HG02623 (cell line): Measurements from ENCODE around the gene REEP1.

Experiments used
- ATAC-seq: cut with Tn5 transposase; IDR thresholded peaks from one replicate; pipeline ENCODE4 v1.9.1; 2021; ENCODE audit warnings: moderate library complexity; ENCODE audit not compliant: unreplicated experiment

Gene REEP1

DNA sequence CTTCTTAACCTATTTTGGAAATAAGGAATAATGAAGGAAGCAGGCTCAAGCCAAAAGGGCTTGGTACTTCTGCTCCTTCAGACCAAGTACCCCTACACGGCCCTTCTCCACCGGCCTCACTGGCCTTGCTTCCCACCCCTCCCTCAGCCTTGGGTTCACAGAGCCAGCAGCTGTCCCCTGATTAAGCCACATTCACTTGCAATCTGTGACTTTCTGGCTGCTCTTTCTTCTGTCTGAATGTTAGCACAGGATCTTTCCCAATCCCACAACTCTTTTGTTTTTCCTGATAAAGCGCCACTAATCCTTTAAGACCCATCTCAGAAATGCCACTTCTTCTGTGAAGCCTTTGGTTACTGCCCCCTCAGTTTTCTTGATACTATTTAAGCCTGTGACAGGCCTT lies 52.4 kb downstream of the REEP1 start:
- ATAC-seq: no peak

DNA sequence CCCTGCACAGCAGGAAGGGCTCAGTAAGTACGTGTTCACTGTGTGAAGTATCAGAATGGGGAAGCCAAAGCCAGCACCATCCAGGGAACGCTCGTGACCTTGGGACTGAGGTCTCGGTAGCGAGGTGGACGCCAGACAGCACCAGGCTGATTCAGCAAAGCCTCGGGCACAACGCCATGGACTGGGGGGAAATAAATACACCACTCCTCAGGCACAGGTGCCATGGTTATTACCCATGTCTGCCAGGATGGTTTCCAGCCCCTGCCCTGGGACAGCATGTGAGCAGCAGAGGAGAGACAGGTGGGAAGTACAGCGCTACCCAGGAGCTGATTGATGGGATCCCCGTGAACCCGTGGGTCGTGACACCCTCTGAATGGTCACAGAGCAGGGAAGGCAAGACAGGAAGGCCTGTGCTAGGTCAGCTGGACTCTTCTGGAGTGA lies 53.0 kb downstream of the REEP1 start:
- no peak for ATAC-seq

DNA sequence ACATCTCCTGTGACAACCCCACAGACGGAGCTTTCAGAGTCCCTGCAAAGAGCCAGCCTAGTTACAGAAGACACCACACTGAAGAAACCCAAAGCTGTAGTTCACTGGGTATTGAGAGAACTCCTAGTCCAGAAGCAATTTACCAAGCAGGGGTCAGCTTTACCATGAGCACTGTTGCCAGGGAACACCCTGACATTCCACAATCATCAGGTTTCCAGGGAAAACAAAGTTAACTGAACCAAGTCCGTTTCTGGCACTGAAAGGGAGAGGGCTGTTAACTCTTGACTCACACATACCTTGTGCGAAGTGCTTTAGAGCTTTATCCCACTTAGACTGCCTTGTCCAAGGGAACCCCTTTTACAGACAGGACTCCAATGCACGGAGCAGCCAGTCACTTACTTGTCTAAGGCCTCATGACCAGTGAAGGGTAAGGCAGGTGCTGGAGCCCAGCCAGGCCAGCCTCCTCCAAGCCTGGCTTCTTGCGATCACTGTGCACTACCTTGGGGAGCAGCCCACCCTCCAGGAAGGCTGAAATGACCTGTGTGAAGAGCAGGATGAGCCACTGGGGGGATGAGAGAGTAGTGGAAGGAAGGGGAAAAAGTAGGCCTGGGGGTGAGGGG lies 53.9 kb downstream of the REEP1 start:
- no peak for ATAC-seq

DNA sequence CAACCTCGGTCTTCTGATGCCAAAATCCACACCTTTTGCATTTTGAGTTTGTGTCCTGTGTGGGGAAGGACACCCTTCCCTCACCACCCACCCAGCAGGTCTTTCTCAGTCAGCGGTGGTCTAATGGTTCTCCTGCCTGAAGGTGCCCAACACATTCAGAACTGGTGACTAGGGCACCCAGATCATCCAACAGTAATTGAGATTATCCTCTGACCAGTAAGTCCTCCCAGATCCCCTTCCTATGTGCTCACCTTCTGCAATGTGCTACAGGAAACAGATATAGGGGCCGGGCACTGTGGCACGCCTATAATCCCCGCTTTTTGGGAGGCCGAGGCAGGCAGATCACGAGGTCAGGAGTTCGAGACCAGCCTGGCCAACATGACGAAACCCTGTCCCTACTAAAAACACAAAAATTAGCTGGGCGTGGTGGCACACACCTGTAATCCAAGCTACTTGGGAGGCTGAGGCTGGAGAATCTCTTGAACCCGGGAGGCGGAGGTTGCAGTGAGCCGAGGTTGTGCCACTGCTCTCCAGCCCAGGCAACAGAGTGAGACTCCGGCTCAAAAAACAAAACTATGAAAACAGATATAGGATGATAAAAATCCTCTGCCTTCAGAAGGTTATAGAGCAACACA lies 56.2 kb downstream of the REEP1 start:
- no peak for ATAC-seq

DNA sequence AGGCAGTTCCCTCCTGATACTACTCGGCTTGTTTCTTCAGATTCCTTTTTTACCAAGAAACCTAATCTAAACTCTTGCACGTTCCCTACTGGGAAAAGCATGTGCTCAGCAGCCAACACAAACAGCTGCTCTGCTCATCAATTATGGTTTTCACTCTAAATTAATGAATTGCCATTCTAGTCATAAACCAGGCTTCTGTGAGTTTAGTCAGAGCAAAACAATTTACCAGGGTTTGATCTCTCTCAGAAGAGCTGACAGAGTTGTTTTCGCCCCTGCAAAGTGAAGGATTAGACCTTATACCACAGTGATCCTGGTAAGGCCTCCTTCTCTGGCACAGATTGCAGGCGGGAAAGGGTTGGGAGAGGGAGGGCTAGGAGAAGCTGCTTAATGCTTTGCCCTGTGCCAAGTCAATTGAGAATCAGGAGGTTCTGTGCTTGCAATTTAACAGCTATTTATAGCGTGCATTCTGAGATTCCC lies 57.2 kb downstream of the REEP1 start:
- ATAC-seq: no peak

DNA sequence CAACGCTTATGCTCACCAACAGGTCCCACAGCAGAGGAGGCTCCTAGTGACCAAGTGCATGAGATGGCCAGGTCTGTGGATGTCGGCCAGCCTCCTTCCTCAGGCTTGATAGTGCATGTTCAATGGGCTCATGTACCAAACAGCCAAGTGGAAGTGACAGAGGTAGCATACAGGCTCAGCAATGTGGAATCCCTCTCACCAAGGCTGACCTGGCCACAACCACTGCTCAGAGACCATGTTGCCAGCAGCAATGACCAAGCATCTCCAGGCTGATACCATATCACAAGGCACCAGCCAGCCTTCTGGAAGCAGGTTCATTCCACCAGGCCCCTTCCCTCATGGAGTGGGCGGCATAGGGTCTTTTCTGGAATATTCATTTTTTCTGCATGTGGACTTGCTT lies 61.5 kb downstream of the REEP1 start:
- no peak for ATAC-seq

DNA sequence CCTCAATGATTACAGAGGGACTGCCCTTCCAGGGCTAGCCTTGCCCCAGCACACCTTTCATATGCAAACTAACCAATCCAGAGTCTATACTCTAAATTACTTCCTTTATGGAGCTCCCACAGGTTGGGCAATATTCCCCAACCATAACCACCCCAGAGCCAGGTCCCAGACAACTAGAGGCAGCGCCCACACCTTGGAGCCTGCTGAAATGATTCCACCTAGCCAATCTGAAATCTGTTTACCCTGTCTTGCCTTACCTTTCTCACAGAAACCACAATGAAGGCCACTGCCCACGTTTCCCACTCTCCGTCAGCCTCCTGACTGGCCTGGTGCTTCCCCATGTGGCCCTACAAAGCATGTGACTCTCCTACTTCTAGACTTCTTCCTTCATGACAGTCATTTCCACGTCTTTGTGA lies 62.0 kb downstream of the REEP1 start:
- no peak for ATAC-seq

DNA sequence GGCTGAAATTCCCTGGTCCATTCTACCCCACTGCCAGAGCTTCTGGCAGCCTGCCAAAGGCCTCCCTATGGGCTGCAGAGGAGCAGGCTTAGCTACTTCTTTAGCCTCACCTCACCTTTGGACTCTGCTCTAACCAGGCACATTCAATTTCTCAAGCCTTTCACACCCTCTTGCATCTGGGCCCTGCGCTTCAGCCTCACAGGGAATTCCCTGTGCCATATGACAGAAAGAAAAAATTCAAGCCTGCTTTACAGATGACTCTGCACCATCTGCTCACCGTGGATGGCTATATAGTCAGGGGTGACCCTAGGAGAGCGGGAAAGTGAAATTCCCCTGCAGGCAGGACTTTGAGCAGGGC lies 62.5 kb downstream of the REEP1 start:
- ATAC-seq: no peak

DNA sequence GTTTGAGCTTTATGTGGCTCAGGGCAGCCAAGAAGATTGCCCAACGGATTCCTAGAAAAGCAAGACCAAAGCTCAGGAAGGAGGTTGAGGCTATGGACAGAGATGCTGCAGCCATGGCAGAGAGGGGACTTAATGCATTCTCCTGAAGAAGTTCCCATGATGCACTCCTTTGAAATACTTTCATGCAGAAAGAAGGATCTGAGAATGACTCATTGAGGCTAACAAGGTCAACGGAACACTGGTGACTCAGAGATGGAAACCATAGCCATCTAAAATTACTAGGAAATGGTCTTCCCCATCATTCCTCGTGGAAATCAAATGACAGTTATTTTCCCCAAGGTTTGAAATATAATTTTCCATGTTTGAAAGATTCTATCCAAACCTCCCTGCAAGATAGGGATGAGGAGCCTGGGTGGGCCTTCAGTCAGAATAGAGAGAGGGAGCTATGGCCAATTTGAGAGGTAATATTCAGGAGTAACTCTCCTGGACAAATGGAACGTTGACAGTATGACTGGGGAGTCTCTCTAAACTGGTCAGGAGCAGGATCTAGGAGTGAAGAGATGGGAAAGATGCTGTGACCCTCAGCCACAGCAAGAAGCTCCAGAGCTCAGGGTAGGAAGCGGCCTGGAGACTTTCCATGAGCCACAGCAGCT lies 63.0 kb downstream of the REEP1 start:
- no peak for ATAC-seq

DNA sequence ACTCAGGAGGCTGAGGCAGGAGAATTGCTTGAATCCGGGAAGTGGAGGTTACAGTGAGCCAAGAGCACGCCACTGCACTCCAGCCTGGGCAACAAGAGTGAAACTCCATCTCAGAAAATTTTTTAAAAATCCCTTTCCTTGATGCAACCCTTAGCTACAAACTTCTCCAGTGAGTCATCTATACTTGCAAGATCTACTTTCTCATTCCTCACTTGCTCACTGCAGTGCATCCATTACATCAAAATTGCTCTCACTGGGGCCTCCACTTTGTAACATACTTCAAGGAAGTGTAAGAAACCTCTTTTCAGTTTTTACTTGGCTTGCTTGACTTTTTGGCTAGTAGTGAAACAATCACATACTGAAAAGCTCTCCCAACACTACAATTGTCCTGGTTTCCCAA lies 65.3 kb downstream of the REEP1 start:
- ATAC-seq: no peak

DNA sequence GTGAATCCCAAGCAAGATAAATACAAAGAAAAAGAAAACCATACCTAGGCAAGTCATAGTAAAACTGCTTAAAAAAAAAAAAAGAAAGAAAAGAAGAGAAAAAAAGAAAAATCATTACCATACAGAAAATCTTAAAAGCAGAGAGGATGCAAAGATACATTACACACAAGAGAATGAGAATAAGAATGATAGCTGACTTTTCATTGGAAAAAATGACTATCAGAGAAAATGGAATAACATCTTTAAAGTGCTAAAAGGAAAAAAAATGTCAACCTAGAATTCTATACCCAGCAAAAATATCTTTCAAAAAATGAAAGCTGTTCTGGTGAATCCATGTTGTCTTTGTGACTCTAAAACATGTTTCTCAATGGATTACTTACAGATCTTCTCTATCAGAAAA lies 66.2 kb downstream of the REEP1 start:
- ATAC-seq: no peak

DNA sequence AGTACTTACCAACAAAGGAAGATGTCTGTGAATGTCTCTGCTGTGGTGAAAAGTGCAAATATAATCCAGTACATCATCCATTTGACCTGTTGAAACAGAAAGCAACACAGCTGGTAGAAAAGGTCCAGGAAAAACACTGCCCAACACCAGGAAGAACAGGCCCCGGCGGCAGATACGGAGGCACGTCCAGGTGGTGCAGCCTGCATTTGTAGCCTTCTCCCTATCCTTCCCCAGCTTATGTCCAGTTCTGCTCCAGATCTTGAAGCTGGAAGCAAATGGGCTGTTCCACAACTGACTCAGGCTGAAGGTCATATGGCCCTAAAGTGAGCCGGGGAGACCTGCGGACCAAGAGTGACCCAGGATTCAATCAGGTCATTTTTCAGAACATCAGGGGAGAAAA lies 73.5 kb downstream of the REEP1 start:
- ATAC-seq: no peak

DNA sequence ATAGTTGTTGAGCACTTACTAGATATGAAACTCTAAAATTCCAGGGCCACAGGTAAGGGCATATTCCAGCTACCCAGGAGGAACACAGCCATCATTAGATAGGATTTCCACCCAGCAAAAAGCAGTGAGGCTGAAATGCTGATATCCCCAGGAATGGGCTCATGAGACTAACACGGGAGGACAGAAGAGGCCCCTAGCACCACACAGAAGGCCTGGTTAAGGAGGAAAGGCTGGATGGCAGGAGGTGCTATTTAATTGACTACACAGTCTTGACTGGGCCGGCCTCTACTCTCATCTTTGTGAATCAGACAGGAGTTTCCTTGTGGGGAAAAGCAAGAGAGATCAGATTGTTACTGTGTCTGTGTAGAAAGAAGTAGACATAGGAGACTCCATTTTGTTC lies 76.4 kb downstream of the REEP1 start:
- ATAC-seq: no peak

DNA sequence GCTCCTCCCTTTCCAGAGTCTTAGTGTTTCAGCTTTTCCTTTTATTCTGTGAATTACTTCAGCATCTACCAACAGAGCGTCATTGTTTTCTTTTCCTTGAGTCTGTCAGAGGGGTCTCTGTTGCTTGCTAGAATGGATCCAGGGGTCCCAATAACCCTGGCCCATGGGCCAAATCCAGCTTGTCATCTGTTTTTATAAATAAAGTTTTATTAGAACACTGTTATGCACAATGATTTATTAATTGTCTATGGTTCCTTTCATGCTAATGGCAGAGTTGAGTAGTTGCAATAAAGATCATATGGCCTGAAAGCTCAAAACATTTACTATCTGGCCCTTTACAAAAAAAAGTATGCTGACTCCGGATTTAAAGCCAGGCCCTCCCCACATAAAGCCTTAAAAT lies 79.3 kb downstream of the REEP1 start:
- ATAC-seq: no peak

DNA sequence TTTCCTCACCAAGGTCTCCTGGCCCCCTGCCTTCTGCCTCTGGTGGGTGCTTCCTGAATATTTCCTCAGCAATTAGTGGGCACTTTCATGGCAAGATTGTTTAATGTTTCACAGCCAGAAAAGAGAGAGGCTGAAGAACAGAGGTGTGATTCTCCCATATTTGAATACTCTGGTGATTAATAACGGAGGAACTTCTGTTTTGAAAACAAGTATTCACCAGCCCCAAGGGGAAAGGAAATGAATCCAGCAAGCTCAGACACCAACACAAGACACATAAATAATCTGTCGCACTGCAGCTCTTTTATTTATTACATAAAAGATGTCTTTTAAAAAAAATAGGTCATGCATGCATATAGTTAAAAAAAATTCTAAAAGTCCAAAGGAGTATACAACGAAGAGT lies 80.4 kb downstream of the REEP1 start:
- no peak for ATAC-seq

DNA sequence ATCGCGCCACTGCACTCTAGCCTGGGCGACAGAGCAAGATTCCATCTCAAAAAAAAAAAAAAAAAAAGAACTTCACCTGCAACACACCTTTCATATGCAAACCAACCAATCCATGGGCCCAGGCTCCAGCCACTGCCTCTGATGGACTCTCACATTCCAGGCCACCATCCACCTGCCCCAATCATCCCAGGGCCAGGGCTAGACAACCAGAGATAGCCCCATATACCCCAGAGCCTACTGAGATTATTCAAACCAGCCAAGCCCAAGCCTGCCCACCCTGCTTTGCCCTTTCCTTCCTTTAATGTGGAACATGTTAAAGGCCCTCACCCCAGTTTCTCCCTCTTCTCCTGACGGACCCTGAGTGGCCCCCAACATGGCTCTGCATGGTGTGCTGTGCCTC lies 81.1 kb downstream of the REEP1 start:
- no peak for ATAC-seq

DNA sequence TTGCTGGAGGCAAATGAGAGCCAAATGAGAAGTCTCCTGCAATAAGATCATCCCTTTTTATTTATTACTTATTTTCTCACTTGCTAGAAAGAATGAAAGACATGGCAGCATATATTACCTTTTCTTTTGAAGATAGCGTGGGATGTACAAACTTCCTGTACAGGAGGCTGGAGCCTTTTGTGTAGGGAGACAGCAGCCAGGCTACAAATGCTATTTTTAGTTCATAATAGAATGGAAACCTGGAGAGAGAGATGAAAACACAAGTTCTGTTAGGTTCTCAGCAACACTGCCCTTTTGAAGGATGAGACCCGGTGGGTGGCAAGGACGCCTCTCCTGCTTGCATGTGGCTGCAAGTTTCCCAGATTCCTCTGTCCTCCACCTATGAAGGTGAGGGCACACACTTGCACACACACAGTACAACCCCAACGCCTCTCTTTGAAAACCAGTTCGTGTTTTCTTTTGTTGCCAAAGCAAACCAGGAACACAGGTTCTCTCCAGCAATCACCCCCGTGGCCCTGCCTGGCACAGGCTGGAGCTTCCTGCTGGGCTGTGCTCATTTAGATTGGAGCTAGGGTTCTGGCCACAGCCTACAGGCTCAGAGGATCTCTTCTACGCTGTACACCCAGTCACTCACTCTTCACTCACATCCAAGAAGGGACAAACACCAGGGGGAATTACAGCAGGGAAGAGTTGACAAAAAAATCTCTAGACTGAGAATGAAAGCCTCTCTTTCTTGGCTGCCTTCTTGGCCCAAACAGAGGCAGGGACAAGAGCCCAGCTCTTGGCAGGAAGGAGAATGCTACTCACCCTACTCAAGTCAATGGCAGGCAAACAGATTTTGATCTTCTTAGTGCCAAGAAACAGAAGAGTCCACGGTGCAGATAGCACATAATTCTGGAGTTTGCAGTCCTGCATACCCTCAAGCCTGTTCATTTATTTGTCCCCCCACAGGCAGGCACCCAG lies 82.6 kb downstream of the REEP1 start:
- no peak for ATAC-seq

DNA sequence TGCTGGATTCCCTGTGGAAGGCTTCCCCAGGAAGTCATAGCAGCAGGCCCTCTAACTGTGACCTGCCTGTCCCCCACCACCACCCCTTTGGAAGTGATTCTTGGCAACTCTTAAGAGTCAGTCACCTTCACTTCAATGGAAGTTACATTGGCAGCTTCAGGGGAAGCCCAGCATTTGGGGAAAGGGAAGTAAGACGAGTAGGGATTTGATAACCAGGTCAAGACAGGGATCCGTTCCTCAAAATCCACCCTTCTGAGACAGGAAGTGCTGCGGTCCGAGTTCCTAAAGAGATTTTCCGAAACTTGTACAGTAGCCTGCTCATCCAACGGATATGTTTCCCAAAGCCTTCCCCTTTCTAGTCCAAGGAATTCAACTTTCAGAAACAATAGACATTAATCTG lies 84.0 kb downstream of the REEP1 start:
- ATAC-seq: no peak

DNA sequence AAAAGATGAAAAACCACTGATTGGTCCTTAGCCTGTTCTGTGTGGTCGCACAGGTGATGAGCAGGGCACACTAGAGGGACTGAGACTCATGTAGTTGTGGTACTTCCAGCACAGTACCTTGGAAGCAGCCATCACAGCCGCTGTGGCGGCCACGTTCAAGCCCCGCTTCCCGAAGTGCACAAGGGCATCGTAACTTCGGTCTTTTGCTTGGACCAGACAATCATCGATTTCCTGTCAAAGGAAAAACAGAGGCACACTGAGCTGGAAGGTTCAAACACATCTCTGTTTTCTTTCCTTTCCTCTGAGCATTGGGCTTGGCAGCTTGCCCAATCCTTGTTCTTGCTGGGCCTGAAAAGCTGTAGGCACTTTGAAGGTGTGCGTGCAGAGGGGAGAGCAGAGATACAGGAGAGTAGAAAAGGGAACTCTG lies 85.6 kb downstream of the REEP1 start:
- ATAC-seq: no peak

DNA sequence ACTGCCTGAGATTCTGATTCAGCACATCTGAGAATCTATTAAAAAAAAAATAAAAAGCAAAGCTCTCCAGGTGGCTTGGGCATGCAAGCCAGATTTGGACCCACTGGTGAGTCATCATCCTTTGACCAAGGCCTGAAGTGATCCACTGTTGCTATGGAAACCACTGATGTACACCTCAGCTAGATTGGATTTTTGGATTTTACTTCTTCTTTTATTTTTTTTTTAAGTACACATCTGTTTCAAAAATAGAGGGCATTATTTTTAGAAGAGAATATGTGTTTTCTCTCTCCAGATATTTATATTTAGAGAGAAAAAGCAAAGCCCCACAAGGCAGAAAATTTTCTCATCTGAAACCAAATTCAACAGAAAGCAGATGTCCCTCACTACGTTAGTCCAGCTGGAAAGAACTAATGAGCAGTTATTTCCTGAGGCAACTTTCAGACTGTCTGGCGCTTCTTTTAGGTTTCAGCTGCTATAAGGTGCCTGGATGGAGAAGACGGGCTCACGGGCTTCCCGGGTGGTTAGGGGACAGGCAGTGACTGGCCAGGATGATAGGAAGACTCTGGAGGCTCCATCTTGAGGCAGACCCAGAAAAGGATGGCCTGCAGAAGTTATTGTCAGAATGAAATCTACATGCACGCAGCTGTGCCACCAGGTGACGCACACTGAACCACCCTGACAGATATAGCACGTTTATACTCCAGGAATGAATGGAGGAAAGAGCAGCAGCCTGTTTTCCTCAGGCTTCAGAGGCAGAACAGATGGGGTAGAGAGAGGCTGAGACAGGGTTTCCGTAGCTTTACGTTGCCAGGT lies 87.6 kb downstream of the REEP1 start:
- no peak for ATAC-seq

DNA sequence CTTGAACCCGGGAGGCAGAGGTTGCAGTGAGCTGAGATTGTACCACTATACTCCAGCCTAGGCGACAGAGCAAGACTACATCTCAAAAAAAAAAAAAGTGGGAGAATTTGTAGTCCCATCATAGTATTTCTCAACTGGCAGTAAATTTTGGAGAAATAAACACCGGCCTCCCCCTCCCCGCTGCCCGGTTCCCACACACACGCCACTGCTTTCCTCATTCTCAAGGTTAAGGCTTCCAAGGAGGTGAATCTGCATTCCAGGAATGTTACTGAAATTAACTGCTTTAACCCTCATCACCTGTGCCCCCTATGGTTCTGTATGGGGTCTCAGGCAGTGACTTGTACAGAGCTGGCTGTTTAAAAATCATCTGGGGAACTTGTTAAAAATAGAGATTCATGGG lies 88.2 kb downstream of the REEP1 start:
- no peak for ATAC-seq
